Retinal pigment epithelial cell (primary cell): ENCODE data around the gene HAGHL.

ENCODE experiments used
- DNase-seq: peaks from one replicate; pipeline ENCODE4 v3.0.0-alpha.2; 2010; ENCODE audit warnings: low read depth
- H3K4me3 ChIP-seq: 2 replicates; pipeline ENCODE4 v1.5.1; 2011; ENCODE audit warnings: mild to moderate bottlenecking, low read length, control low read depth, moderate library complexity
- CTCF ChIP-seq: conservative IDR thresholded peaks from 2 replicates; pipeline ENCODE4 v1.5.1; 2011; ENCODE audit warnings: low read depth, low read length, control low read depth, inconsistent platforms

HAGHL gene

GRCh38 chr16:730666-731509 lies 4.0 kb downstream of the HAGHL start:
- no peak for TF ChIP-seq CTCF
- H3K4me3 ChIP-seq: no peak overlapping the region

DNA sequence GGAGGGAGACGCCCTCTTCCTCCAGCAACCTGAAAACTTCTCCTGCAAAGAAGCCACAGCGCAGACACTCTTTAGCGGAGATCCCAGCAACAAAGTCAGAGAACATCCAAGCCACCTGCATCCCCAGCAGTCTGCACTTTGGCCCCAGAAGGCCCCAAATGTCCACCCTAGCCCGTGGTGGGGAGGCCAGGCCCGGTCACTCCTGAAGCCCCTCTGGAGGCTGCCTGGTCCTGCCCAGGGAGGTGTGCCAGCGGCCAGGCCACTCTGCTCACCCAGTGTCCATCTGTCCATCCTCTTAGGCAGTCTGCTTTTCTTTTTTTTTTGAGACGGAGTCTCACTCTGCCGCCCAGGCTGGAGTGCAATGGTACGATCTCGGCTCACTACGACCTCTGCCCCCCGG lies 5.4 kb downstream of the HAGHL start:
- no peak for TF ChIP-seq CTCF
- H3K4me3 ChIP-seq: no peak overlapping the region
- DNase-seq: no peak

More at GRCh38 chr16:730666-731509, 4.0 kb downstream of the HAGHL start:
- DNase-seq: no peak

DNA sequence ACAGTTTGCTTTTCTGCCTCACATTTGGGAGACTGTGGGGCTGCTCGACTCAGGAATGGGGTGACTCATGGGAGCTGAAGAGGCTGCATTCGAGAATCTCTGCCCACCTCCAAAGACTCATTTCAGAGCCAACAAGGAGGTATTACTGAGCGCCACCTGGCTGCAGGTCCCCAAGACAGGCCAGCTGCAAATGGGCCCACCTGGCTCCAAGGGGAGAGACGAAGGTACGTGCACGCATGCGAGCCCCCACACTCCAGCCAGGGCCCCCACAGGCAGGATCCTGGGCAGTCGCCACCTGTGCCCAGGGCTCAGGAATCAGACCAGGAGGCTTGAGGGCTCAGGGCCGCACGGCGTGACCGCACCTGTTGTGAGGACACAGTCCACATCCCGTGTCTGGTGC lies 6.0 kb downstream of the HAGHL start:
- H3K4me3 ChIP-seq: no peak overlapping the region
- peak; percentile 27 for TF ChIP-seq CTCF
- no peak for DNase-seq

DNA sequence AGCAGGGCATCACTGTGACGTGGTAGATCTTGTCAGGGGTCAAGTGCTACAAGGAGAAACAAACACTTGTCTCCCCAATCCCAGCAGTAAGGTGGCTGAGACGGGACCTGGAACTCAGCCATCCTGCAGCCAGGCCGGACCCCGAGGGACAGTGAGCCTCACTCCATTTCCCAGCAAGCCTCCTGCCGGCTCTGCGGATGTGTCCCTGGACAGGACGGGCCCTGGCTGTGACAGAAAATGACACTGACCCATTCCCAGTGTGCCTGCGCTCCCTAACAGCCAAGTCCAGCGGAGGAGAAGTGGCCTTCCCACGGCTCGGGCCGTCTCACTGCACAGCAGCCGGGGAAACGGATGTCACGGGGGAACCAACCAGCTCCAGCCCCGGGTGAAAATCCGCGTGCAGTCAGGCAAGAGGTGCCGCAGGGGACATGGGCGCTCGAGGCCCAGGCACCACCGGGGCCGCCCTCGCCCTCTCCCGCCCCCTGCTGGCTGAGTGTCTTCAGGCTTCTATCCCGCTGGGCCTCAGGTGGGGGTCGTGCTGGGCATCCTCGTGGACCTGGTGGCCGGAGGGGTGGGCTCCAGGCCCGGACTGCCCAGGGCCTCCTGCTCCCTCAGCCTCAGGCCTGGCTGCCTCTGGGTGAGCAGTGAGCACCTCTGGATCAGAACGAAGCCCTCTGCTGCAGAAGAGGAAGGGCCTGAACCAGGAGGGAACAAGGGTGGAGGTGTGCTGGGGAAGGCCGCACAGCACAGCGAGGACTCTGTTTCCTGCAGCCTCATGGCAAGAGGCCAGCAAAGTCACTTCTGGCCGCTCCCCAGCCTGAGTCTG lies 6.7 kb downstream of the HAGHL start:
- no peak for DNase-seq
- peak; percentile 55 for TF ChIP-seq CTCF
- H3K4me3 ChIP-seq: no peak overlapping the region

DNA sequence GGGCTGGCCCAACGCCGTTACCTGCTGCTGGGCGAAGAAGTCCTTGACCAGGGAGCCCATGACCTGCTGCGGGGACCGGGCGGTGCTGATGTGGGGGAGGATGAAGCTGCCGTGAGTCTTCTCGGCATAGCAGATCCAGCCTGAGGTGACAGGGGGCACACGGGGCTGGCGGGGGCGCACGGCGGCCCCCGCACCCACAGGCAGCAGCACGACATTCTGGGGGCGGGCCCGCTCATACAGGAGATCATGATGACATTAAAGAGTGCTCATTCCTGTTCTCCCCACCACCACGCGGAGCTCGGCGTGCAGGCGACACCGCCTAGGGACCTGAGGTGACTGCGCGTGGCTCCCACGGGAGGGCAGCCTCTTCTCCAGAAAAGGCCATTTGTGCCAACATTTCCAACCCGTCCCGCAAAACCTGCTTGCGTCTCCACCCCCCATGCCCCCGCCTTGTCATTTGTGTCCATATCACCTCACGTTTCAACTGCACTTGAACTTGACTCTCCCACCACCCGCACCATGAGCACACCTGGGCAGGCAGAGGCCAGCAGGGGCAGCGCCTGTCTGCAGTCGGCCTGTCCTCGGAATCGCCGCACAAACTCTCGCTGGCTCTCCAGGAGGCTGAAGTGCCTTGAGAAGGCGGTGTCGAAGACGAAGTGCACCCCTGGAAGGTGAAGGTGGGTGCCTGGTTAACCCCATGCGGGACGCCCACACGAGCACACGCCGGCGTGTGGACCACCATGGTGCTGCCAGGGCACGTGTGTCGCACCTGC lies 7.5 kb downstream of the HAGHL start:
- H3K4me3 ChIP-seq: no peak overlapping the region
- TF ChIP-seq CTCF: no peak
- no peak for DNase-seq

- DNase-seq: no peak
- TF ChIP-seq CTCF: no peak
- no peak overlapping the region for H3K4me3 ChIP-seq
Observed at GRCh38 chr16:734981-735881, 8.3 kb downstream of the HAGHL start.
